Breast epithelium (tissue), 4 donors: Measurements from ENCODE around the gene KRT16. TPM values are rescaled to one million over a fixed set of nuclear protein-coding genes. Genes with fewer than 3 reads are reported as not detected.

Experiments
- DNase-seq, 2 donors: peaks; one replicate each; pipeline ENCODE4 v3.0.0-alpha.2; 2019; ENCODE audit warnings: low spot score in 2 of 2
- H3K27ac ChIP-seq, 2 donors: fragments of 200-600 bp; sonication (generic) in 1 of 2; one replicate each; pipeline ENCODE4 v1.5.1; 2016 to 2019; ENCODE audit warnings: mild to moderate bottlenecking in 1 of 2
- H3K27me3 ChIP-seq, 2 donors: fragments of 200-600 bp; sonication (generic) in 1 of 2; one replicate each; pipeline versions ENCODE4 v1.5.1 to v1.6.0; 2017 to 2019; ENCODE audit warnings: control low read depth in 1 of 2, mild to moderate bottlenecking in 1 of 2
- H3K36me3 ChIP-seq: fragments of 200-600 bp; one replicate; pipeline ENCODE4 v1.5.1; 2019
- H3K4me1 ChIP-seq, 2 donors: fragments of 200-600 bp; sonication (generic); one replicate each; pipeline ENCODE4 v1.5.1; 2016 to 2019; ENCODE audit warnings: control low read depth in 1 of 2
- H3K4me3 ChIP-seq, 3 donors: fragments of 200-600 bp; sonication (generic); 1 replicate in 2 of 3; 2 replicates in 1 of 3; pipeline ENCODE4 v1.5.1; 2016 to 2019; ENCODE audit warnings: mild to moderate bottlenecking in 3 of 3, moderate library complexity in 2 of 3
- H3K9me3 ChIP-seq, 2 donors: fragments of 200-600 bp; sonication (generic) in 1 of 2; one replicate each; pipeline ENCODE4 v1.5.1; 2016 to 2019; ENCODE audit warnings: control low read depth in 1 of 2
- POLR2A ChIP-seq: fragments of 450-650 bp; IDR thresholded peaks from one replicate; pipeline ENCODE4 v1.6.1; 2016; ENCODE audit warnings: antibody characterized with exemption, mild to moderate bottlenecking, moderate library complexity
- POLR2AphosphoS5 ChIP-seq, 3 donors: sonication (generic); formaldehyde crosslinking; IDR thresholded peaks; one replicate each; pipeline ENCODE4 v1.6.1; 2017; ENCODE audit warnings: antibody characterized with exemption in 3 of 3
- intact Hi-C: fragments of 100-400 bp; cut with DNase I; formaldehyde crosslinking; loops from one replicate; pipeline ENCODE4 v1.15.1; 2023; ENCODE audit warnings: low total_unique reads
- total RNA-seq, 3 donors: library from RNA; depleted of rRNA; stranded (reverse); fragments of >200 nt; gene quantifications; one replicate each; pipeline ENCODE4 v1.1.0, GENCODE V29; 2016
- TF ChIP-seq, protein P1 (sequence below), 3 donors: fragments of 450-650 bp; IDR thresholded peaks; one replicate each; pipeline ENCODE4 v1.5.1; 2016 to 2017; ENCODE audit warnings: antibody characterized with exemption in 3 of 3, mild to moderate bottlenecking in 3 of 3, moderate library complexity in 3 of 3

The KRT16 gene
- total RNA-seq, 3 donors from 2014 or later = 2.6 to 100 (median 51.8) TPM

DNA sequence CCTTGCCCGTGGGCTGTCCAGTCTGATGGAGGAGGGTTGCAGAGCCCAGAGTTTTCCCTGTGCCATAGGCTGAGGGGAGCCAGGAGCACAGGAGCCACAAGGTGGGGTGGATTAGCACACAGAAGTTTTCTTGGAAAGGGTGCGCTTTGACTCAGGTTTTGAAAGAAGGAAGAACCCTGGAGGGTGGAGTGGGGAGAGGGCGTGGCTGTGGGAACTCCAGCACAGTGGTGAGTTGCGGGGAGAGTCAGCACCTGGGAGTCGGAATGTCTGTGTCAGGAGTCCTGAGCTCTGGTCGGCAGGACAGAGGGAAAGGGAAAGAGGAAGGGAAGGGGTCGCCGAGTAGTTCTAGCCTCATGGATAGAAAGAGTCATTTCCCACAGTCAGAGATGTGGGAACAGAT lies 17.0 kb downstream of the KRT16 start:
- intact Hi-C loops = no loop called here

DNA sequence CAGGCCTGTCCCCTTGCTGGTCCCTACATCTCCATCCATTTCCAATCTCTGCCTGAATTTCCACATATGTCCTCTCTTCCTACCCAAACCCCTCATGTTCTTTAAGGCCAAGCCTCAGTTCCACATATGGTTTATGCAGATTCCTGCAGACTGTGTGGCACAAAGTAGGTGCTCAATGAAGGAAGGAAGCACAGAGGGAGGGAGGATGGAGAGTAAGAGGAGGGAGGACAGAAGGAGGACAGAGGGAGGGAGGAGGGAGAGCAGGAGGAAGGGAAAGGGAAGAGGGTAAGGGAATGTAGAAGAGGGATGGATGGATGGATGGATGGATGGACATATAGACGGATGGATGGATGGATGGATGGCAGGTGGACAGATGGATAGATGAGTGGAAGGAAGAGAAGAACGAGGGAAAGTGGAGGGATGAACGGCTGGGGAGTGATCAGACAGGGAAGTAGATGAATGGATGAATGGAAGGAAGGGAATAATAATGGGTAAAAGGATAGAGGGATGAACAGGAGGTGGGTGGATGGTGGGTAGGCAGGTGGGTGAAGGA lies 18.1 kb downstream of the KRT16 start:
- Histone ChIP-seq H3K36me3 (no peaks in the 10 kb centered on the region), H3K27ac (no peak overlapping the region), H3K4me3 (no peak overlapping the region), H3K4me1 (no peaks in the 10 kb centered on the region), H3K27me3 (no peaks in the 10 kb centered on the region), H3K9me3 (no peaks in the 10 kb centered on the region)
- intact Hi-C loops = no loop called here
- DNase-seq = no peak
- TF ChIP-seq POLR2A (no peak), POLR2AphosphoS5 (IDR thresholded peaks at IDR 0.05) (no peak)
- TF ChIP-seq, protein P1, sequence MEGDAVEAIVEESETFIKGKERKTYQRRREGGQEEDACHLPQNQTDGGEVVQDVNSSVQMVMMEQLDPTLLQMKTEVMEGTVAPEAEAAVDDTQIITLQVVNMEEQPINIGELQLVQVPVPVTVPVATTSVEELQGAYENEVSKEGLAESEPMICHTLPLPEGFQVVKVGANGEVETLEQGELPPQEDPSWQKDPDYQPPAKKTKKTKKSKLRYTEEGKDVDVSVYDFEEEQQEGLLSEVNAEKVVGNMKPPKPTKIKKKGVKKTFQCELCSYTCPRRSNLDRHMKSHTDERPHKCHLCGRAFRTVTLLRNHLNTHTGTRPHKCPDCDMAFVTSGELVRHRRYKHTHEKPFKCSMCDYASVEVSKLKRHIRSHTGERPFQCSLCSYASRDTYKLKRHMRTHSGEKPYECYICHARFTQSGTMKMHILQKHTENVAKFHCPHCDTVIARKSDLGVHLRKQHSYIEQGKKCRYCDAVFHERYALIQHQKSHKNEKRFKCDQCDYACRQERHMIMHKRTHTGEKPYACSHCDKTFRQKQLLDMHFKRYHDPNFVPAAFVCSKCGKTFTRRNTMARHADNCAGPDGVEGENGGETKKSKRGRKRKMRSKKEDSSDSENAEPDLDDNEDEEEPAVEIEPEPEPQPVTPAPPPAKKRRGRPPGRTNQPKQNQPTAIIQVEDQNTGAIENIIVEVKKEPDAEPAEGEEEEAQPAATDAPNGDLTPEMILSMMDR (IDR thresholded peaks at IDR 0.05) = no peak

More for the DNA sequence above, 17.0 kb downstream of the KRT16 start:
- Histone ChIP-seq H3K9me3 (no peaks in the 10 kb centered on the region), H3K27ac (no peak overlapping the region), H3K4me3 (no peak overlapping the region), H3K36me3 (no peaks in the 10 kb centered on the region), H3K27me3 (no peaks in the 10 kb centered on the region), H3K4me1 (no peaks in the 10 kb centered on the region)
- TF ChIP-seq POLR2A = no peak
- no peak for TF ChIP-seq POLR2AphosphoS5 (IDR thresholded peaks at IDR 0.05)
- TF ChIP-seq, protein P1 (IDR thresholded peaks at IDR 0.05) = no peak
- no peak for DNase-seq

DNA sequence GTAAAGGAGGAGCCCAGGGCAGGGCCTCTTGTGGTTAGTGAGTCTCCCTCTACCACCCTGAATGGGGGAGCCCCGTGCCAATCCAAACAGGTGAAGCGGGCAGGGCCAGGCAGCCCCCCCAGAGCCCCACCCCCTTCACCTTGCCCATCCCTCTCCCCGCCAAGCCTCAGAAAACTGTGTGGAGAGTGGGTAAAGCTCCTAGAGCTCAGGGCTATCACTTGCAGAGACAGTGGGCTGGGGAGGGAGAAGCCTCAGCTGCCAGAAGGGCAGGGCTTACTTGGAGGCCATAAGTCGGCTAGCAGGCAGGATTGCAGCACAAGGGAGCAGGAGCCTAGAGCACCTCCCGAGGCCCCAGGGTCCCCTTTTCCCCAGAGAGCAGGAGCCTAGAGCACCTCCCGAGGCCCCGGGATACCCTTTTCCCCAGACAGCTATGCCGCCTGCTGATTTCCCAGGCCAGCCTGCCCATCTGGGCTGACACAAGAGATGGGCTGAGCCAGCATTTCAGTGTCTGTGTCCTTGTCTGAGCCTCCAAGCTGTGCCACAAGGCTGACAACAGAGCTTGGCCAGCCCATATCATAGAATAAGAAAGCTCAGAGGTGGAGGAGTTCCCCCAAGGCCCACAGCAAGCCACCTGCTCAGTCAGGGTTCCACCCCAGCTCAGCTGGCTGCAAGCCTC lies 19.1 kb downstream of the KRT16 start:
- H3K4me3 ChIP-seq = no peak overlapping the region
- H3K36me3 ChIP-seq = no peaks in the 10 kb centered on the region
- no peaks in the 10 kb centered on the region for H3K9me3 ChIP-seq
- no peaks in the 10 kb centered on the region for H3K27me3 ChIP-seq
- H3K4me1 ChIP-seq = no peaks in the 10 kb centered on the region
- no peak for DNase-seq
- H3K27ac ChIP-seq = no peak overlapping the region
- TF ChIP-seq, protein P1 (IDR thresholded peaks at IDR 0.05) = no peak
- TF ChIP-seq POLR2A = no peak
- no peak for TF ChIP-seq POLR2AphosphoS5 (IDR thresholded peaks at IDR 0.05)
- intact Hi-C loops = no loop called here

DNA sequence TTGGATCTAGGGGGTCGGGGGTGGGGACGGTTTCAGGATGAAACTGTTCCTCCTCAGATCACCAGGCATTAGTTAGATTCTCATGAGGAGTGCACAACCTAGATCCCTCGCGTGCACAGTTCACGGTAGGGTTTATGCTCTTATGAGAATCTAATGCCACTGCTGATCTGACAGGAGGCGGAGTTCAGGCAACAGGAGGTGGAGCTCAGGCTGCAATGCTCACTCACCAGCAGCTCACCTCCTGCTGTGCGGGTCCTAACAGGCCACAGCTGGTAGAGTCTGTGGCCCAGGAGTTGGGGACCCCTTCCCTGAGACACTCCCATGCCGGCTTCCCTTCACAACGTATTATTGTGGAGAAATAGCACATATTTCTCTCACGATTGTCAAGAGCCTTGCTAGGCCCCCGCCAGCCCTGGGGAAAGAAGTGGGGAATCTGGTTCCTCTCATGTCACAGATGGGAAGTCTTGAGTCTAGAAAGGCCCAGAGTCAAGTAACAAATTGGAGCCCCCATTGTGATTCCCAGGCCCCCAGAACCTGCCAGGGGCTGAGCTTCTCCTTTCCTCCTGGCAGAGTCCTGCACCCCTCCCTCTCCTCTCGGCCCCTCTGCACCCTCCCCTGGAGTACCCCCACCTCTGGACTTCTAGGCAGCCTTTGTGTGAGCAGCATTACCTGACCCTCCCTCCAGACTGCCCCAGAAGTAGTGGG lies 19.8 kb downstream of the KRT16 start:
- TF ChIP-seq, protein P1 (IDR thresholded peaks at IDR 0.05) = no peak
- TF ChIP-seq POLR2AphosphoS5 (IDR thresholded peaks at IDR 0.05) = no peak
- TF ChIP-seq POLR2A = no peak
- no peak overlapping the region for H3K4me3 ChIP-seq
- intact Hi-C loops = no loop called here
- no peaks in the 10 kb centered on the region for H3K4me1 ChIP-seq
- no peaks in the 10 kb centered on the region for H3K36me3 ChIP-seq
- DNase-seq = no peak
- H3K9me3 ChIP-seq = no peaks in the 10 kb centered on the region
- H3K27me3 ChIP-seq = no peaks in the 10 kb centered on the region
- H3K27ac ChIP-seq = no peak overlapping the region

DNA sequence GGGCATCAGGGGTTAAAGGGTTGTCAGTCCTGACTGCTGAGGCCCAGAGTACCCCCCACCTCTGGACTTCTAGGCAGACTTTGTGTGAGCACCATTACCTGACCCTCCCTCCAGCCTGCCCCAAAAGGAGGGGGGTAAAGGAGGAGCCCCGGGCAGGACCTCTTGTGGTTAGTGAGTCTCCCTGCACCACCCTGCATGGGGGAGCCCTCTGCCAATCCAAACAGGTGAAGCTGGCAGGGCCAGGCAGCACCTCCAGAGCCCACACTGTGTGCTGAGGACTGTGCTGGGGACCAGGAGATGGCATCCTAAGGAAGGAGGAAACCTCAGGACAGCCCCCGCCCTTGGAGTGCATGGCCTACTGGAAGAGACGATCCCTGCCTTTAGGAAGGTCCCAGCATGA lies 23.3 kb downstream of the KRT16 start:
- TF ChIP-seq POLR2A (no peak), POLR2AphosphoS5 (IDR thresholded peaks at IDR 0.05) (no peak)
- TF ChIP-seq, protein P1 (IDR thresholded peaks at IDR 0.05) = no peak
- no peak overlapping the region for H3K27ac ChIP-seq
- H3K27me3 ChIP-seq = no peaks in the 10 kb centered on the region
- H3K9me3 ChIP-seq = no peaks in the 10 kb centered on the region
- H3K36me3 ChIP-seq = no peaks in the 10 kb centered on the region
- no peak for DNase-seq
- H3K4me3 ChIP-seq = no peak overlapping the region
- no peaks in the 10 kb centered on the region for H3K4me1 ChIP-seq
- intact Hi-C loops = no loop called here
